Measurements from ENCODE around the gene CIPC.

The CIPC gene

GRCh38 chr14:77110286-77110685 is 12.2 kb downstream of the CIPC start:
- Histone ChIP-seq H3K9me3 (ENCODE audit: control insufficient read depth, low read length) (no peaks in the 10 kb centered on the region), H2BK15ac (ENCODE audit: low read depth, poor library complexity, severe bottlenecking) (no peak overlapping the region), H3K36me3 (ENCODE audit: control insufficient read depth in 1 of 2, insufficient read depth in 2 of 2, low read depth in 1 of 2, low read length in 2 of 2) (peaks cover 18 to 78% of the 10 kb centered on the region in 2 experiments), H3K4me1 (ENCODE audit: control insufficient read depth, insufficient read depth, low read depth, low read length) (no peaks in the 10 kb centered on the region), H3K4me2 (ENCODE audit: low read length, poor library complexity, severe bottlenecking) (no peak overlapping the region), H2AK5ac (ENCODE audit: low read length, severe bottlenecking) (no peak overlapping the region), H2BK5ac (ENCODE audit: low read depth, low read length, poor library complexity, severe bottlenecking) (no peak overlapping the region), H3K18ac (ENCODE audit: low read depth in 1 of 2, low read length in 2 of 2) (no peak overlapping the region), H4K91ac (ENCODE audit: low read length) (no peak overlapping the region), H3K27ac (ENCODE audit: low read length, poor library complexity, severe bottlenecking) (no peak overlapping the region), H2BK12ac (ENCODE audit: low read length in 2 of 2) (no peak overlapping the region), H3K14ac (ENCODE audit: low read length in 2 of 2) (no peak overlapping the region), H3K9ac (ENCODE audit: low read length) (no peak overlapping the region), H3K27me3 (ENCODE audit: control insufficient read depth in 1 of 2, insufficient read depth in 1 of 2, low read length in 2 of 2) (no peaks in the 10 kb centered on the region), H3K79me1 (replicated peaks; ENCODE audit: low read length, poor library complexity, severe bottlenecking) (peaks cover 9% of the 10 kb centered on the region), H2AFZ (ENCODE audit: low read depth, low read length) (no peak overlapping the region), H2BK120ac (ENCODE audit: low read depth, low read length) (no peak overlapping the region), H3K4ac (ENCODE audit: low read depth in 1 of 2, low read length in 2 of 2) (no peak overlapping the region), H4K8ac (ENCODE audit: low read length) (no peak overlapping the region), H3K23ac (ENCODE audit: low read length in 2 of 2) (no peak overlapping the region), H3K4me3 (ENCODE audit: insufficient read depth in 1 of 2, low read depth in 1 of 2, low read length in 2 of 2) (no peak overlapping the region)
- WGBS: 100% methylated on average over 1 of the region's 1 CpG
- no peak for DNase-seq

GRCh38 chr14:77111021-77111420 is 13.0 kb downstream of the CIPC start:
- Histone ChIP-seq H3K14ac (ENCODE audit: low read length in 2 of 2) (no peak overlapping the region), H2BK5ac (ENCODE audit: low read depth, low read length, poor library complexity, severe bottlenecking) (no peak overlapping the region), H3K27ac (ENCODE audit: low read length, poor library complexity, severe bottlenecking) (no peak overlapping the region), H3K9ac (ENCODE audit: low read length) (peak overlapping the region; percentile 56), H3K23ac (ENCODE audit: low read length in 2 of 2) (no peak overlapping the region), H3K4me2 (ENCODE audit: low read length, poor library complexity, severe bottlenecking) (no peak overlapping the region), H2AK5ac (ENCODE audit: low read length, severe bottlenecking) (no peak overlapping the region), H2BK120ac (ENCODE audit: low read depth, low read length) (no peak overlapping the region), H2BK15ac (ENCODE audit: low read depth, poor library complexity, severe bottlenecking) (no peak overlapping the region), H3K36me3 (ENCODE audit: control insufficient read depth in 1 of 2, insufficient read depth in 2 of 2, low read depth in 1 of 2, low read length in 2 of 2) (peaks cover 18 to 75% of the 10 kb centered on the region in 2 experiments), H4K8ac (ENCODE audit: low read length) (no peak overlapping the region), H4K91ac (ENCODE audit: low read length) (no peak overlapping the region), H3K27me3 (ENCODE audit: control insufficient read depth in 1 of 2, insufficient read depth in 1 of 2, low read length in 2 of 2) (no peaks in the 10 kb centered on the region), H3K79me1 (replicated peaks; ENCODE audit: low read length, poor library complexity, severe bottlenecking) (peaks cover 4% of the 10 kb centered on the region), H3K4ac (ENCODE audit: low read depth in 1 of 2, low read length in 2 of 2) (no peak overlapping the region), H3K18ac (ENCODE audit: low read depth in 1 of 2, low read length in 2 of 2) (no peak overlapping the region), H2AFZ (ENCODE audit: low read depth, low read length) (no peak overlapping the region), H3K9me3 (ENCODE audit: control insufficient read depth, low read length) (no peaks in the 10 kb centered on the region), H3K4me3 (ENCODE audit: insufficient read depth in 1 of 2, low read depth in 1 of 2, low read length in 2 of 2) (no peak overlapping the region), H2BK12ac (ENCODE audit: low read length in 2 of 2) (no peak overlapping the region), H3K4me1 (ENCODE audit: control insufficient read depth, insufficient read depth, low read depth, low read length) (no peaks in the 10 kb centered on the region)
- WGBS: 67% methylated on average over 2 of the region's 5 CpGs
- DNase-seq: no peak

- Histone ChIP-seq H3K4ac (ENCODE audit: low read depth in 1 of 2, low read length in 2 of 2) (no peak overlapping the region), H2BK12ac (ENCODE audit: low read length in 2 of 2) (no peak overlapping the region), H3K27me3 (ENCODE audit: control insufficient read depth in 1 of 2, insufficient read depth in 1 of 2, low read length in 2 of 2) (no peaks in the 10 kb centered on the region), H3K4me3 (ENCODE audit: insufficient read depth in 1 of 2, low read depth in 1 of 2, low read length in 2 of 2) (no peak overlapping the region), H3K36me3 (ENCODE audit: control insufficient read depth in 1 of 2, insufficient read depth in 2 of 2, low read depth in 1 of 2, low read length in 2 of 2) (peaks cover 18 to 64% of the 10 kb centered on the region in 2 experiments), H3K23ac (ENCODE audit: low read length in 2 of 2) (no peak overlapping the region), H3K4me1 (ENCODE audit: control insufficient read depth, insufficient read depth, low read depth, low read length) (no peaks in the 10 kb centered on the region), H3K27ac (ENCODE audit: low read length, poor library complexity, severe bottlenecking) (no peak overlapping the region), H2BK5ac (ENCODE audit: low read depth, low read length, poor library complexity, severe bottlenecking) (no peak overlapping the region), H3K9me3 (ENCODE audit: control insufficient read depth, low read length) (no peaks in the 10 kb centered on the region), H3K79me1 (replicated peaks; ENCODE audit: low read length, poor library complexity, severe bottlenecking) (peaks cover 4% of the 10 kb centered on the region), H3K4me2 (ENCODE audit: low read length, poor library complexity, severe bottlenecking) (no peak overlapping the region), H3K9ac (ENCODE audit: low read length) (no peak overlapping the region), H4K8ac (ENCODE audit: low read length) (no peak overlapping the region), H3K14ac (ENCODE audit: low read length in 2 of 2) (no peak overlapping the region), H2BK15ac (ENCODE audit: low read depth, poor library complexity, severe bottlenecking) (no peak overlapping the region), H2AFZ (ENCODE audit: low read depth, low read length) (no peak overlapping the region), H2AK5ac (ENCODE audit: low read length, severe bottlenecking) (no peak overlapping the region), H2BK120ac (ENCODE audit: low read depth, low read length) (no peak overlapping the region), H3K18ac (ENCODE audit: low read depth in 1 of 2, low read length in 2 of 2) (no peak overlapping the region), H4K91ac (ENCODE audit: low read length) (no peak overlapping the region)
- 97% methylated on average over 11 of the region's 11 CpGs for WGBS
- no peak for DNase-seq
Measured at GRCh38 chr14:77113644-77114043, 15.6 kb downstream of the CIPC start.

GRCh38 chr14:77114609-77115008 is 16.6 kb downstream of the CIPC start:
- Histone ChIP-seq H4K8ac (ENCODE audit: low read length) (no peak overlapping the region), H3K23ac (ENCODE audit: low read length in 2 of 2) (no peak overlapping the region), H2BK12ac (ENCODE audit: low read length in 2 of 2) (no peak overlapping the region), H4K91ac (ENCODE audit: low read length) (no peak overlapping the region), H3K4me3 (ENCODE audit: insufficient read depth in 1 of 2, low read depth in 1 of 2, low read length in 2 of 2) (no peak overlapping the region), H2BK5ac (ENCODE audit: low read depth, low read length, poor library complexity, severe bottlenecking) (no peak overlapping the region), H3K4ac (ENCODE audit: low read depth in 1 of 2, low read length in 2 of 2) (no peak overlapping the region), H3K4me2 (ENCODE audit: low read length, poor library complexity, severe bottlenecking) (no peak overlapping the region), H3K36me3 (ENCODE audit: control insufficient read depth in 1 of 2, insufficient read depth in 2 of 2, low read depth in 1 of 2, low read length in 2 of 2) (peaks cover 17 to 56% of the 10 kb centered on the region in 2 experiments), H3K14ac (ENCODE audit: low read length in 2 of 2) (no peak overlapping the region), H2AK5ac (ENCODE audit: low read length, severe bottlenecking) (no peak overlapping the region), H3K9me3 (ENCODE audit: control insufficient read depth, low read length) (no peaks in the 10 kb centered on the region), H3K4me1 (ENCODE audit: control insufficient read depth, insufficient read depth, low read depth, low read length) (no peaks in the 10 kb centered on the region), H3K9ac (ENCODE audit: low read length) (no peak overlapping the region), H2BK120ac (ENCODE audit: low read depth, low read length) (no peak overlapping the region), H2AFZ (ENCODE audit: low read depth, low read length) (no peak overlapping the region), H2BK15ac (ENCODE audit: low read depth, poor library complexity, severe bottlenecking) (no peak overlapping the region), H3K27me3 (ENCODE audit: control insufficient read depth in 1 of 2, insufficient read depth in 1 of 2, low read length in 2 of 2) (no peaks in the 10 kb centered on the region), H3K18ac (ENCODE audit: low read depth in 1 of 2, low read length in 2 of 2) (no peak overlapping the region), H3K79me1 (replicated peaks; ENCODE audit: low read length, poor library complexity, severe bottlenecking) (peaks cover 2% of the 10 kb centered on the region), H3K27ac (ENCODE audit: low read length, poor library complexity, severe bottlenecking) (no peak overlapping the region)
- WGBS: over 99% methylated on average over 4 of the region's 4 CpGs
- no peak for DNase-seq
